ENCODE data around the gene ABCA13. TPM values are rescaled to one million over a fixed set of nuclear protein-coding genes. Genes with fewer than 3 reads are reported as not detected.

The ABCA13 gene, protein sequence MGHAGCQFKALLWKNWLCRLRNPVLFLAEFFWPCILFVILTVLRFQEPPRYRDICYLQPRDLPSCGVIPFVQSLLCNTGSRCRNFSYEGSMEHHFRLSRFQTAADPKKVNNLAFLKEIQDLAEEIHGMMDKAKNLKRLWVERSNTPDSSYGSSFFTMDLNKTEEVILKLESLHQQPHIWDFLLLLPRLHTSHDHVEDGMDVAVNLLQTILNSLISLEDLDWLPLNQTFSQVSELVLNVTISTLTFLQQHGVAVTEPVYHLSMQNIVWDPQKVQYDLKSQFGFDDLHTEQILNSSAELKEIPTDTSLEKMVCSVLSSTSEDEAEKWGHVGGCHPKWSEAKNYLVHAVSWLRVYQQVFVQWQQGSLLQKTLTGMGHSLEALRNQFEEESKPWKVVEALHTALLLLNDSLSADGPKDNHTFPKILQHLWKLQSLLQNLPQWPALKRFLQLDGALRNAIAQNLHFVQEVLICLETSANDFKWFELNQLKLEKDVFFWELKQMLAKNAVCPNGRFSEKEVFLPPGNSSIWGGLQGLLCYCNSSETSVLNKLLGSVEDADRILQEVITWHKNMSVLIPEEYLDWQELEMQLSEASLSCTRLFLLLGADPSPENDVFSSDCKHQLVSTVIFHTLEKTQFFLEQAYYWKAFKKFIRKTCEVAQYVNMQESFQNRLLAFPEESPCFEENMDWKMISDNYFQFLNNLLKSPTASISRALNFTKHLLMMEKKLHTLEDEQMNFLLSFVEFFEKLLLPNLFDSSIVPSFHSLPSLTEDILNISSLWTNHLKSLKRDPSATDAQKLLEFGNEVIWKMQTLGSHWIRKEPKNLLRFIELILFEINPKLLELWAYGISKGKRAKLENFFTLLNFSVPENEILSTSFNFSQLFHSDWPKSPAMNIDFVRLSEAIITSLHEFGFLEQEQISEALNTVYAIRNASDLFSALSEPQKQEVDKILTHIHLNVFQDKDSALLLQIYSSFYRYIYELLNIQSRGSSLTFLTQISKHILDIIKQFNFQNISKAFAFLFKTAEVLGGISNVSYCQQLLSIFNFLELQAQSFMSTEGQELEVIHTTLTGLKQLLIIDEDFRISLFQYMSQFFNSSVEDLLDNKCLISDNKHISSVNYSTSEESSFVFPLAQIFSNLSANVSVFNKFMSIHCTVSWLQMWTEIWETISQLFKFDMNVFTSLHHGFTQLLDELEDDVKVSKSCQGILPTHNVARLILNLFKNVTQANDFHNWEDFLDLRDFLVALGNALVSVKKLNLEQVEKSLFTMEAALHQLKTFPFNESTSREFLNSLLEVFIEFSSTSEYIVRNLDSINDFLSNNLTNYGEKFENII (N-terminal part only)
- total RNA-seq = 2.2 TPM
- long read RNA-seq, partial matches to known transcripts = 0 of 1 reads
- long read RNA-seq, other reads (novel, unspliced or antisense) = 1 of 1 reads

GRCh38 chr7:48171202-48171601 lies at the start of gene ABCA13:
Gene ABCA13, plus strand, starts transcription at chr7:48171458. Its CDS starts 26 bp downstream, at chr7:48171484.
- Histone ChIP-seq H3K4me3 (no peak within 1 kb of the TSS), H3K27me3 (ENCODE audit: low read depth) (no peaks in the 10 kb centered on the region), H3K9me3 (no peaks in the 10 kb centered on the region), H3K27ac (no peak within 1 kb of the TSS), H3K36me3 (no peaks in the 10 kb centered on the region), H3K4me1 (no peaks in the 10 kb centered on the region)
- ATAC-seq (peak in 1 of 2 donors; percentile 15), DNase-seq (no peak)
- TF ChIP-seq, protein P1, sequence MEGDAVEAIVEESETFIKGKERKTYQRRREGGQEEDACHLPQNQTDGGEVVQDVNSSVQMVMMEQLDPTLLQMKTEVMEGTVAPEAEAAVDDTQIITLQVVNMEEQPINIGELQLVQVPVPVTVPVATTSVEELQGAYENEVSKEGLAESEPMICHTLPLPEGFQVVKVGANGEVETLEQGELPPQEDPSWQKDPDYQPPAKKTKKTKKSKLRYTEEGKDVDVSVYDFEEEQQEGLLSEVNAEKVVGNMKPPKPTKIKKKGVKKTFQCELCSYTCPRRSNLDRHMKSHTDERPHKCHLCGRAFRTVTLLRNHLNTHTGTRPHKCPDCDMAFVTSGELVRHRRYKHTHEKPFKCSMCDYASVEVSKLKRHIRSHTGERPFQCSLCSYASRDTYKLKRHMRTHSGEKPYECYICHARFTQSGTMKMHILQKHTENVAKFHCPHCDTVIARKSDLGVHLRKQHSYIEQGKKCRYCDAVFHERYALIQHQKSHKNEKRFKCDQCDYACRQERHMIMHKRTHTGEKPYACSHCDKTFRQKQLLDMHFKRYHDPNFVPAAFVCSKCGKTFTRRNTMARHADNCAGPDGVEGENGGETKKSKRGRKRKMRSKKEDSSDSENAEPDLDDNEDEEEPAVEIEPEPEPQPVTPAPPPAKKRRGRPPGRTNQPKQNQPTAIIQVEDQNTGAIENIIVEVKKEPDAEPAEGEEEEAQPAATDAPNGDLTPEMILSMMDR (IDR thresholded peaks at IDR 0.05) = no peak
- intact Hi-C loops (cut with DNase I) = no loop called here

DNA sequence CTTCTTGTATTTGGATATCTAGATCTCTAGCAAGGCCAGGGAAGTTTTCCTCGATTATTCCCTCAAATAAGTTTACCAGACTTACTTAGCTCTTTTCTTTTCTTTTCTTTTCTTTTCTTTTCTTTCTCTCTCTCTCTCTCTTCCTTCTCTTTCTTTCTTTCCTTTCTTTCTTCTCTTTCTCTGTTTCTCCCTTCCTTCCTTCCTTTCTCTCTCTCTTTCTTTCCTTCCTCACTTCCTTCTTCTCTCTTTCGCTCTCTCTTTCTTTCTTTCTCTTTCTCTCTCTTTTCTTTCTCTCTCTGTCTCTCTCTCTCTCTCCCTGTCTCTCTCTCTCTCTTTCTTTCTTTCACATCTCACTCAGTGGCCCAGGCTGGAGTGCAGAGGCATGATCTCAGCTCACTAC lies 45.2 kb upstream of the ABCA13 start:
- Histone ChIP-seq H3K4me3 (no peak overlapping the region), H3K27me3 (ENCODE audit: low read depth) (no peaks in the 10 kb centered on the region), H3K27ac (no peak overlapping the region), H3K9me3 (peaks cover 3% of the 10 kb centered on the region), H3K4me1 (no peaks in the 10 kb centered on the region), H3K36me3 (no peaks in the 10 kb centered on the region)
- DNase-seq = no peak
- ATAC-seq = no peak
- TF ChIP-seq, protein P1 (IDR thresholded peaks at IDR 0.05) = no peak
- intact Hi-C loops (cut with DNase I) = no loop called here

- intact Hi-C loops (cut with DNase I) = no loop called here
- no peak overlapping the region for H3K4me3 ChIP-seq
- H3K36me3 ChIP-seq = no peaks in the 10 kb centered on the region
- TF ChIP-seq, protein P1 (IDR thresholded peaks at IDR 0.05) = no peak
- H3K4me1 ChIP-seq = no peaks in the 10 kb centered on the region
- no peaks in the 10 kb centered on the region for H3K27me3 ChIP-seq (ENCODE audit: low read depth)
- ATAC-seq (no peak), DNase-seq (no peak)
- H3K9me3 ChIP-seq = peaks cover 3% of the 10 kb centered on the region
- no peak overlapping the region for H3K27ac ChIP-seq
These were observed 40.6 kb upstream of the ABCA13 start for GRCh38 chr7:48130658-48131108.

DNA sequence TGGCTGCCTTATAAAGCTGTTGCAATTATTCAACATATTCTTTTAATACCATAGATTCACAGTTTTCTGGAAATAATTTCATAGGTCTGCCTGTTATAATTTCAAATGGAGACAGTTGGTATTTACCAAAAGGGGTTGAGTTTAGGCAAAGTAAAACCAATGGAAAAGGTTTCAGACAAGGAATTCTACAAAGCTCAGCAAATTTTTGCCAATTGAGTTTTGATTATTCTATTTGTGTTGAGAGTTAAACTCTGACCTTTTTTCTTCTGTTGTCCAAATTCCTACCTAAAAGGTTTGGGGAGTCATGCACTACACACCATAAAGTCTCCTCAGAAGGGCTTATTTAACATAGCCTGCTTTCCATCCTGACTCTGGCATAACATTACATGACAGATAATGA lies 38.5 kb upstream of the ABCA13 start:
- no peak overlapping the region for H3K4me3 ChIP-seq
- DNase-seq (no peak), ATAC-seq (no peak)
- H3K4me1 ChIP-seq = no peaks in the 10 kb centered on the region
- no peak overlapping the region for H3K27ac ChIP-seq
- TF ChIP-seq, protein P1 (IDR thresholded peaks at IDR 0.05) = no peak
- intact Hi-C loops (cut with DNase I) = no loop called here
- H3K9me3 ChIP-seq = no peaks in the 10 kb centered on the region
- H3K36me3 ChIP-seq = no peaks in the 10 kb centered on the region
- H3K27me3 ChIP-seq (ENCODE audit: low read depth) = no peaks in the 10 kb centered on the region

GRCh38 chr7:48139459-48139858 lies 31.8 kb upstream of the ABCA13 start:
- no peak for ATAC-seq
- TF ChIP-seq, protein P1 (IDR thresholded peaks at IDR 0.05) = no peak
- Histone ChIP-seq H3K27ac (no peak overlapping the region), H3K4me3 (no peak overlapping the region), H3K27me3 (ENCODE audit: low read depth) (no peaks in the 10 kb centered on the region), H3K4me1 (peaks cover 3% of the 10 kb centered on the region), H3K9me3 (no peaks in the 10 kb centered on the region), H3K36me3 (no peaks in the 10 kb centered on the region)
- intact Hi-C loops (cut with DNase I) = no loop called here
- DNase-seq = no peak
